Stimulated activated CD8-positive, alpha-beta memory T cell treated with anti-CD3 and anti-CD28 coated beads, Interleukin-15, amount 100 ng/mL, for 1 hour (primary cell): ENCODE data around the gene C4BPA.

ENCODE experiments used
- DNase-seq: peaks from one replicate; pipeline ENCODE4 v3.0.0-alpha.2; 2020; ENCODE audit warnings: low read depth

Gene C4BPA

DNA sequence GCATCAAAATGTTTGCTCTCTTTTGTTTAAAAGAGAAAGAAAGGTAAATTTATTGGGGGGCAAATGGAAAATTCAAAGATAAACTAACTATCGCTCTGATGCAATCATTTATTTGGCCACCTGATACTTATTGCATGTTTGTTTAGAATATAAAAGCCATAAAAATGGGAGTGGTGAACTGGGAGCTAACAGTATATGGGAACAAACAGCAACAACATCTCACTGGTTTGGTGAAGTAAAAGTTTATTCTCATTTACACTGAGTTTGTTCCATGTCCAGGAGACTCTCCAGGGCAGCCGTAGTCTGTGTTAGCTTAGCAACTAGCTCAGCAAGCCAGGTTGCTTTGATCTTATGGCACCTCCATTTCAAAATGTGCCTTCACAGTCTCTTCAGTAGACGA is 20.4 kb downstream of the C4BPA start:
- DNase-seq: no peak

DNA sequence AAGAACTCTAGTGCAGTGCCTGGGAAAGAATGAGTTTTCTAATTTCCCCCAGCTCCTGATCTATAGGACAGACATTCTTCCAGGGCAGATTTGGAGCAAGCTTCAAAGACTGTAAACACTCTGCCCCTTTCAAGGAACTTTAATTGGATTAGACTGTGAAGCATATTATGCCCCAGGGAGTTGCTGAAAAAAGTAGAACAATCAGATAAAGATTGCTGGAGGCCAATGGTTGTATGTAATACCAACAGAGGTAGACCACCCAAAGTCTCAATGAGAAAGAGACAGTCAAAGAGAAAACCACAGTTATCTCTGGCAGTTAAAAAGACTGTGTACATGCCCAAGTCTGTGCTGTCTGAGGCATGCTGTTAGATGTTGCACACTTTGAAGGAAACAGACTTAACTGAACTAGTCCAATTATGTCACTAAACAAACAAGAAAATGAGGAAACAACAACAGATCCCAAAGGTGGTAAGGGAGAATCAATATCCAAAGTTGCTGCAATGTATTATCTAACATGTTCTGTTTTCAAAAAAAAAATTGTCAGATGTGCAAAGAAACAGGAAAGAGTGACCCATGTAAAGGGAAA is 24.4 kb downstream of the C4BPA start:
- no peak for DNase-seq

DNA sequence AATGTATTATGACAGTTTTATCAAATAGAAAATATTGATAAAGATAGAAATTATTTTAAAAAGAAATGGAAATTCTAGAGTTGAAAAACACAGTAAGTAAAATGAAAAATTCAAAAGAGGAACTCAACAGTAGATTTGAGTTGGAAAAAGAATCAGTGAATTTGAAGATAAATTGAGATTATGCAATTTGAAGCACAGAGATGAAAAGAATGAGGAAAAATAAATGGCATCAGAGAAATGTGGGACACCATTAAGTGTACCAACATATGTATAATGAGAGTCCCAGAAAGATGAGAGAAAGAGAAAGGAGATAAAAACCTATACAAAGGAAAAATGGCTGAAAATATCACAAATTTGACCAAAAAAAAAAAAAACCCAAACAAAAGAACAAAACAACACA is 25.0 kb downstream of the C4BPA start:
- DNase-seq: no peak

DNA sequence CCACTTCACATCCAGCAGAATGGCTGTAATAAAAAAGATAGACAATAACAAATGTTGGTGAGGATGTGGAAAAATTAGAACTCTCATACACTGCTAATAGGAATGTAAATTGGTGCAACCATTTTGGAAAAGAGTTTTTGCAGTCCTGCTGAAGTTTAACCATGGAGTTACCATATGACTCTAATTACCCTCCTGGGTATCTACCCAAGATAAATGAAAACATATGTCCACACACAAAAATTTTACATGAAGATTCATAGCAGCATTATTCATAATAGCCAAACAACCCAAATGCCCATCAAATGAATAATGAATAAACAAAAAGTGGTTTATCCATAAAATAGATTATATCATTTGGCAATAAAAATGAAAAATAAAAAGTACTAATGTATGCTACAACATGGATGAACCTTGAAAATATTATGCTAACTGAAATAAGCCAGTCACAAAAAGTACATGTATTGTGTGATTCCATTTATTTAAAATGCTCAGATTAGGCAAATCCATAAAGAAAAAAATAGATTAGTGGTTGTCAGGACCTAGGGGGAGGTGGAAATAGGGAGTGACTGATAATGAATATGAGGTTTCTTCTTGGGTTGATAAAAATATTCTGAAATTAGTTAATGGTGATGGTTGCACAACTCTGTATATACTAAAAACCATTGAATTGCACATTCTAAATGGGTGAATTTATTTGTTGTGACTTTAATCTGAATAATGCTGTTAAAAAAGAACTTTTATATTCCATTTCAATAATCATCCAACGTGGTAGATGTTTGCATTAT is 26.4 kb downstream of the C4BPA start:
- no peak for DNase-seq

DNA sequence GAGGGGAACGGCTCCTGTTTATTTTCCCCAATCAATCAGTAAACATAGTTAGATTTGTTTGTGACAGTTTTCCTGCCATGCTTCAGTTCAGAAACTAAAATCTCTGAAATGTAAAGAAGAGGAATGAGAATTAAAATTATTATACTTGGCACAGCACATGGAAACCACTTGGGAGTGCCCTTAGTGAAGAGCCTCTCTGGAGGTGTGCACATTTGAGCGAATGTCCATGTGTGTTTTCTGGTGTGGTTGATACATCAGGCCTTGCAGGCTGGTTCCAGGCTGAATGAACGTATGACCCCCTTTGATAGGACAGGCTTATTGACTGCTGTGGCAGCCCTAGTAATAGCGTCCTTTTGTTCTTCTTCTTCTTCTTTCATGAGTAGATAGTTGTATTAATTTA is 27.1 kb downstream of the C4BPA start:
- no peak for DNase-seq

DNA sequence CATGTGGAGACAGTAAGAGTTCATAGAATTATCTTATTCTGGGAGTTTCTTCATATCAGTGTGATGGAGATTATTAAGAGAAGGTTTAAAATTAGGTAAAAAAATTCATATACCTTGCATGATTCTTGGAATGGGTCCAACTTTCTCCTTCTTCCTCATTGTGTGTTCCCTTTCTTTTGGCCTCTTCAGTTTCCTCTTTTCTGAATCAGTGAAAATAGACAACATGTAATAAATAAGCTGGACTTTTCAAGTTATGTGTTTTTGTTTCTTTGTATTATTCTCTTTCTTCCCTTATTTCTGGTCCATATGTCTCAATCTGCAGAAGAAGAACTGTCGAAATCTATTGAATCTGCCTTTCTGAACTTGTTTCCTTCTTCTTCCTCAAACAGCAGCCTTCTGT is 30.5 kb downstream of the C4BPA start:
- no peak for DNase-seq

DNA sequence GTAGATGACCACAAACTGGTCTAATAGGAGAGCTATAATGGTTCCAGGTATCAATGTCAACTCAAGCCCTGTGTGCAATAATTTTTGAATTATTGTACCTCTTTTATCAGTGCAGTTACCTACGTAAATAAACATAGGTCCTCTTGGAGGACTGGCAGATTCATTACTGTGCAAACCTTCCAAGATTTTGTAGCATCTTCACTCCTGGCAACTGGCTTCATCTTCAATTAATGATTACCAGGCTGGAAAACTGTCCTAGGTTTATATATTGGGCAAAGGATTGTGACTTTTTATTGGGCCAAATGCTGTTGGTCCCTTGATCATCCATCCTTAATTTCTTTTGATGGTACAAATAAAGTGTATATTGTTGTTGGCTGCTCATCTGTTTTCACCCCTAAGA is 35.6 kb downstream of the C4BPA start:
- no peak for DNase-seq

DNA sequence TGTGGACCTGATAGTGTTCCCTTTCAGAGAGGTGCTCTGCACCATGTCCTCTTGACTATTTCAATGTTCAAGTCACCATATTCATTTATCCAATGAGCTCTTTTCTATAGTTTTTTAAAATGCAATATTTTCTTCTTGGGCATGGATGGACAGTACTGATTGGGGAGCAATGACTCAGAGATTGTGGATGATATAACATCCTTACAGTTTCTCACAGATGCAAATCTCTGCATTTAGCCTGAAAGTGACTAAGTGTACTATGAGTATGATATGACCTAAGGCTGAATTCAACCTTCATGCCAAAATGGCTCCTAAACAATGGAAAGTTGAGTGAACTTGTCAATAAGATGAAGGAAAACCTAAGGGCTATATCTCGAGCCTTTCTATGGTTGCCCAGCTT is 36.5 kb downstream of the C4BPA start:
- no peak for DNase-seq

DNA sequence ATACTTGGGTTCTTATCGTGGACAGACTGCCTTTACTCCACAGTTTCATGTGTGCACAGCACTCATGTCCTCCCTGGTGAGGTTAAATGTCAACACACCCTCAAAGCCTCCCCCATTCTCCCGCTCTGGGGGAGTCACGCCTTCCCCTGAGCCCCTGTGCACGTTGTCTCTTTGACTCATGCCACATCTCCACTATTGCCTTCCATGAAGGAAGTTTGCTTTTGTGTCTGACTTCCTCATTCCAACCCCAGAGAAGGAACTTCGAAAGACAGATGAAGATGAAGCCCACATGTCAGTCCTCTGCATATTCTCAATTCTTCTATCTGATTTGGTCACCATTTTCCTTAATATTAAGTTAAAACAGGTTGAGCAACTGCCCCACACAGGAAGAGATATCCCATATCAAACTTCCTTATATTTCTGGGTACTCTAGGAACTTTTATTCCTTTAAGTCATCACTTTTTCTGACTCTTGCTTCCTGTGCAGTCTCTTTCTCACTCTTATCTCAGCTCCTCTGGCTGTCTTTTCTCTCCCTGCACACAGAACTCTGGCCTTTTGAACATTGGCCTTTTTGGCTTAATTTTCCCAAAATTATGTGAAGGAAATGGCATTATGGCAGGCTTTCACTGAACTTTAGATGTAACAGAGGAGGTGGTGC is 41.5 kb downstream of the C4BPA start:
- DNase-seq: no peak

DNA sequence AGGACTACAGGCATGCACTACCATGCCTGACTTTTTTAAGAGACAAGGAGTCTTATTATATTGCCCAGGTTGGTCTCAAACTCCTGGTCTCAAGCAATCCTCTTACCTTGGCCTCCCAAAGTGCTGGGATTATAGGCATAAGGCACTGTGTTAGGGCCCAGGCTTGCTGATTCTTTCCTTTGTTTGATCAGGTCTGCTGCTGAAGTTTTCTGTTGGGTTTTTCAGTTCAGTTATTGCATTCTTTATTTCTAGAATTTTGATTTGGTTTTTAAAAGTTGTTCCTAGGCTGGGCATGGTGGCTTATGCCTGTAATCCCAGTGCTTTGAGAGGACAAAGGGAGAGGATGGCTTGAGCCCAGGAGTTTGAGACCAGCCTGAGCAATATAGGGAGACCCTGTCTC is 47.9 kb downstream of the C4BPA start:
- DNase-seq: no peak

DNA sequence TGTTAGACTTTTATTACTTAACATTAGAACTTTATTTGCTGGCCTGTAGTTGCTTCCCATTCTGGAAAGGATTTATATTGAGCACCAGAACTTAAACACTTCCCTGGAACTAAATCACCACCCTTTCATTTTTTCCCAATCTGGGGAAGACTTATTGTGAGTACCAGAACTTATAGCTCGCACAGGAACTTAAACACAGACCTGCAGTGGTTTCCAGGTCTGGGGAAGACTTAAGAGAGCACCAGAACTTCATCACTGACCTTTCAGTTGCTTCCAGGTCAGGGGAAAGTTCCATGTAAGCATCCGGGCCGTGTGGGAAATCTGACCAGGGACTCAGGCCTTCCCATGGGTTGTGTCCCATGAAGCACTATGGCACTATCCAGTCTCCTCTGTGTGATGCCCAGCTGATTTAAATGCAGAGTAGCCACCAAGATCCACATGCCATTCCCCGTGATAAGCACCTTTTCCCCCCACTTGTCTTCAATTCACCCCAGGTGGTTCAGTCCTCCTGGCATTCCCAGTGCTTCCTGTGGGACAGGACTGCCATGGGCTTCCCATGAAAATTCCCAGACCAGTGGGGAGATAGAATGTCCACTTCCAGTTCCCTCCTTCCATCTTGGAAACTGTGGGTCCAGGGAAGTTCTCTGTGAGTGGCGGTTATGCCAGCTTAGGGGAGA is 48.9 kb downstream of the C4BPA start:
- DNase-seq: no peak

DNA sequence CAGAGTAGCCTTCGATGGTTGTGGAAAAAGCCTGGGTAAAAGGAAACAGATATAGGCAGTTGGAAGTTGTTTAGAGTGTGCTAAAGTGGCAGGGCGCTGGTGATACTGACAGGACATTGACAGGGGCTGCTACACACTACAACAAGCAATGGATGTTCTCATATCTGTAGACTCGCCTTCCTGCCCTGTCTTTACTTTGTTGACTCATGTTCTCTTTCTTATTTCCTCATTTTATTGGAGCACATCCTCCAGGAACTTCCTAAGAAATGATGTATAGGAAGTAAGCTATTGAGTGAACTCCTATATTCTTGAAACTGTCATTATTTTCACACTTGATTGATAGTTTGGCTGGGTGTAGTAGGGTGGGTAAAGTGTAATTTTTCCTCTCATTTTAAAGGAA is 51.0 kb downstream of the C4BPA start:
- DNase-seq: no peak

DNA sequence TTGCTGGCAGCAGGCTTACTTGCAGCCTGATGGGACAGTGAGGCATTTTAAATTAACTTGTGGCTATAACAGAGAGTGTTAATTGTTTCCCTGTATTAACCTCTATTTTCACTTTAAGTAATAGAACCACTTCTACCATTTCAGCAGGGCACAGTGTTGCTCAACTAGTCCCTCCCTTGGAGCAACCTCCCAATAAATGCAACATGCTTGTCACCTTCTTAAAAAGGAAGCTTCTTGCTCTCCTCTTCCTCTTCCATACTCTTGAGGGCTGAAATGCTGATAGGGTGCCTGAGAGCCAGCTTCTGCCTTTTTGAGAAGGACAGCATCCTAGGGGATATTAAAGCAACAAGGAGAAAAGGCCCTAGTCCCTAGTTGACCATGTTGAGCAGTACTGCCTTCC is 52.1 kb downstream of the C4BPA start:
- no peak for DNase-seq

DNA sequence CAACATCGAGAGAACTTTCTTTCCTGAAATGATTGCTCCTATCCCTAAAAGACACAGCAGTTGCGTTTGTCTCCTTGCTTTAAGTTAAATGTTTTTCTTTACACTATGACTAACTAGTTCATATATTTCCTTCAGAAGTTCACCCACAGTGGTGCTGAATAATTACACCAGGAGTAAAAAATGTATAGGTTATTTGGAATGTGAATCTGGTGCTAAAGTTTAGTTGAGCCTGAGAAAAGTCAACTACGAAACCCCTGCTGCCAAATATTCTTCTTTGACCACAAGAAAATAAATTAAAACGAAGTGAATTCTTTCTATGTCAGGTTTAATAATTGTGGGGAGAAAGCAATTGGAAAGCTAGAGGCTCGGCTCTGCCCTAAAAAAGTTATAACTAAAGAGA is 52.8 kb downstream of the C4BPA start:
- no peak for DNase-seq

DNA sequence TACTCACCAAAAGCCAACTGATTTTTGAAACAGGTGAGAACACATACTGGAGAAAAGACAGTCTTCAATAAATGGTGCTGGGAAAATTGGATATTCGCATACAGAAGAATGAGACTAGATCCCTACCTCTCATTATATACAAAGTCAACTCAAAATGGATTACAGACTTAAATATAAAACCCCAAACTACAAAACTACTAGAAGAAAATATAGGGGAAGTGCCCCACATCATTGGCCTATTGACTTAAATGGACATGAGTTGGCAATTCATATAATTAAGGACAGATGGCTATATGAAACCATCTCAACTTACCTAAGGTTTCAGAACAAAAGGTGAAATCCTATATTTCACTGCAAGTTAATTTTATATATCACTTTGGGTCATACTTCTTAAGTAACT is 60.1 kb downstream of the C4BPA start:
- DNase-seq: no peak

DNA sequence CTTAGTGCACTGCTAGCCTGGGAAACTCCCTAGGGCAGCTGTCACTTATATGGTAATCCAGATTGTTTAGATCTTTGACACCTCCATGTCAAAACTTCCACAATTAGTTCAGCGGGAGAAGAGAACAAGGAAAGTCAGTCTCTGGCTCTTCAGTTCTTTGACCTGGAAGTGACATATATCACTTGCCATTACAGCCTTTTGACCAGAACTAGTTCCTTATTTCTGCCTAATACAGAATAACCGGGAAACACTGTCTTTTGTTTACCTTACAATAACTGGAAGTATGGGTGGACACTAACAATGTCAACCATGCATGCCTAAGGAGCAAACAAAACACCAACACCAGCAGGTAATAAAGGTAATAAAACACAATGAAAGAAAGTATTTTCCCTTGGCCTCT is 68.3 kb downstream of the C4BPA start:
- no peak for DNase-seq

DNA sequence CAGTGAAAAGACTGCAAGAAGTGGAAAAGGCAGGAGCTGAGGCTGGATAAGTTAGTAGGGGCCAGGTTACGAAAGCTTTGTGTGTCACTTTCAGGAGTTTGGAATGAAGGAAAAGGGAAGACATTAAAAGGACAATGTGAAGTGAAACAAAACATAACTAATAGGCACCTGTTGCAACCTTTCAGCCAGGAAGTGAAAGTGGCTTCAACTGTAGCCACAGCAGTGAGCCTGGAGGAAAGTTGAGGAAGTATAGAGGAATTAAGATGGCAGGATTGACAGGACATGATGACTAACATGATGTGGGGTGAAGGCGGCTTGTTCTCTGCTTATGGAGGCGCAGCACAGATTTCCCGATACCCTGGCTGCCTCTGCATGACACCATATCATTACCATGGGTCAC is 68.9 kb downstream of the C4BPA start:
- no peak for DNase-seq

DNA sequence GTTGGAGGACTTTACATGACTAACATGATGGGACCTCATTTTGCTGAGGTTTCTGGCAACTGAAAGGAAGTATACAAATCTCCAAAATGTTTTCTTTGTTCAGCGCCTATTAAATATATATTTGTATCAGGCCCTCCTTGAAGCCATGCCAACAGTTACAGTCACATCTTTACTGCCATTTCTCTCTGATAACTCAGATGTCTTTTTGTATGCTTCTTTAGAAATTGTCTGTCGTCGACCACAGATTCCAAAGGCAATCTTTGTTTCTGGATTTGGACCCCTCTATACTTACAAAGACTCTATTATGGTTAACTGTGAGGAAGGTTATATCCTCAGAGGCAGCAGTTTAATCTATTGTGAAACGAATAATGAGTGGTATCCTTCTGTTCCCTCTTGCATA is 69.4 kb downstream of the C4BPA start:
- no peak for DNase-seq

DNA sequence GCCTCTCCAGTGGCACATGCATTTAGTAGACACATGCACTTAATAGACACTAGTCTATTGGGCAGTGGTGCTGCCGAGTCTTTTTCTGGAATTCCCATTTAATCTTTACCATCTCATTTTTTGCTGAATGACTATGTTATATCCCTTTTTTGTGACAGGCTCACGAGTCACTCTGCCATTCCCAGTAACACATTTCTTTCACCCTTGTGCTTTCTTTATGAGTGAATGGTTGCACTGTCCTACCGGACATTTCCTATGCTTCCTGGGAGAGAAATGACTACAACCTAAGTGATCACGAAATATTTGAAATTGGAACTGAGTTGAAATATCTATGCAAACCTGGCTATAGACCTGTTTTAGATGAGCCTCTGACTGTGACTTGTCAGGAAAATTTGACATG is 70.9 kb downstream of the C4BPA start:
- no peak for DNase-seq

DNA sequence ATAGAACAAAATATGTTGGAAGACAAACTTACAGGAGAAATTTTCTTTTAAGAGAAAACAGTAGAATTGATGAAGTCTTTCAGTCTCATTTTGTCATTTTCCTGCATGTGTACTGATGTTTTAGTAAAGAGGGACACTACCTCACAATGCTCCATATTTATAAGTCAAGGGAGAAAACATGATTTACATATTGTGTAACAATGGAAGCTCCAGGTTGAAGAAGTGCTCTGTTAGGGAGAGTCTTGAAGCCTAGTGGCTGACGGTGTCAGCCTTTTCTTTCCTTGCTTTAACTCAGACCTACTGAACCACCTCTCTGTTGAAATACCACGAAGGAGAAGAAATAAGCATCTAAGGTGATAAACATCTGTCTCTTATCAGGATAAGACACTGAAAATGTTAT is 75.0 kb downstream of the C4BPA start:
- DNase-seq: no peak

DNA sequence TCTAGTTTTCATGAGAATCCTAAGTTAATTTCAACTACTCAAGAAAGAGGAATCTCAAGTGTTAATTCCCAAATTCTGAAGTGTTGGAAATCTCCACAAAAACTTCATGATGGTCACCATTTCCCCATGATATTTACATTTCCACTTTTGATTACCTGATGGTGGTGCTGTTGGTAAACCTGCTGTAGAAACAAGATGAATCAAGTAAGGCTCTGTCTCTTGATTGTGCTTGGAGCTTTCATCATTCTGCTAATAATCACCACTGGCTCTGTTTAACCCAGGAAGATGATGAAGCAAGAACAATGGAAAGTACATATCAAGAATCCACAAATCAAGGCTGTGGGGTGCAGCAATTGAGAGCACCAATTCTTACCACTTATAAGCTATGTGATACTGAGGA is 77.8 kb downstream of the C4BPA start:
- DNase-seq: no peak

DNA sequence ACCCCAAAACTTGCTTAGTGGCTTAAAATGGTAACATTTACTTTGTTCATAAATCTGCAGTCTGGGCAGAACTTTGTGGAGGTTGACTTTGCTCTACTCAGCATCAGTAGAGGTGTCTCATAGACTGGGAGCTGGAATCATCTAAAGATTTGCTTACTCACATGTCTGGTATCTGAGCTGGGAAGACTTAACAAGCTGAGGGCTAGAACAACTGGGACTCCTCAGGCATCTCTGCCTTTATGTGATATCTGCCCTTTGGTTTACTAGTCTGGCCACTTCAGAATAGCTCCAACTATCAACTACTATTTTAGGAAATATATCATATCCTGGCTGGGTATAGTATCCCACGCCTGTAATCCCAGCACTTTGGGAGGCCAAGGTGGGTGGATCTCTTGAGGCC is 82.5 kb downstream of the C4BPA start:
- no peak for DNase-seq

DNA sequence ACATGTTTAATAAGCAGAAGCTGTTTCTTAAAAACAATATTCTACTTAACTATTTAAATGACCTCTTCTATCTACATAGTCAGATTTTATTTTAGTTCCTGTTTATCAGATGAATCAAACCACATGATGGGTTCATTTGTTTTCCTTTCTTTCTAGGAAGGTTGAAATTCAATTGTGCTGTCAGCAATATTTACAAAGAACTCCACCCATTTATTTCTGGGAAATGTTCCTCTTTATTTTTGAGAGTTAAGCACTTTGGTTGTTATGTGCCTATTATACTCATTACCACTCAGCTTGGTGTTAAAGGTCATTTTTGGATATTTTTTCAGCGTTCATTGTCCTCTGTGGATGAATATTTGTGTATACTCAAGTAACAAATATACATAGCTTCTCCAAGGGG is 84.9 kb downstream of the C4BPA start:
- no peak for DNase-seq
